ENCODE data around the gene TENM4. TPM values are rescaled to one million over a fixed set of nuclear protein-coding genes. Genes with fewer than 3 reads are reported as not detected.
"Not testable (repeated sequence)": the region's sequence is repeated elsewhere in the genome, so short reads cannot be mapped to it uniquely, and the experiment has no call there.

The TENM4 gene
- total RNA-seq, 1 donor from 2014 or later: under 0.01 TPM

DNA sequence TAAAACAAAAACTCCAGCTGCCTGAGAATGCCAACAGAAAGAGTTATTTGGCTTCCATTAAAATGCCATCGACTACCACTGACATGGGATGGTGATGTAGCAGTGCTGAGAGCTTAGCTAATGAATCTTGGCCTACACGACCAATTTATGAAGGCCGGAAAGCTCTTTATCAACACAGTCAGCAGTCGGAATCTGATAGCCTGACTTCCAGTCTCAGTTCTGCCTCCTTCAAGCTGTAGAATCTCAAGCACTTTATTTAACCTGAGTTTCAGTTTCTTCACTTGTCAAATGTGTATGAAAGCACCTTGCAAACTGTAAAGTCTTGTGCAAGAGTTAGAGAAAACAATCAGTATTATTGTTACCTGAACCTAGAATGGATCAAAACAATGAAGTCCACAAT, 530.5 kb downstream of the TENM4 start:
- no peak for DNase-seq (ENCODE audit: low read depth in 2 of 2)

DNA sequence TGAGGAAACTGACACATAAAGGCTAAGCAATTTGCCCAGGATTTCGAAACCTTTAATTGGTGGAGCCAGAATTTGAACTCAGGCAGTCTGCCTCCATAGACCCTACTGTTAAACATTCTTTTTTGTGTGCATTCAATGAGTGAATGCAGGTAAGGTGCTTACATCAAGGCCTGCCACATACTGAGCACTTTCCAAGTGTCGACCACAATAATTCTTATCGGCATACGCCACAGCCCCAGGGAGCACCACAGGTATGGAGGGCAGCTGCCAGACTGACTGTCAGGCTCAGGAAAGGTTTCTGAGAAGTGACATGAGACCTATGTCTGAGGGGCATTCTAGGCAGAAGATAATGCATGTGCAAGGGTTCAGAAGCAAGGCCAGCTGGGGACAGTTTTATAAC, 531.4 kb downstream of the TENM4 start:
- DNase-seq (ENCODE audit: low read depth in 2 of 2): no peak

DNA sequence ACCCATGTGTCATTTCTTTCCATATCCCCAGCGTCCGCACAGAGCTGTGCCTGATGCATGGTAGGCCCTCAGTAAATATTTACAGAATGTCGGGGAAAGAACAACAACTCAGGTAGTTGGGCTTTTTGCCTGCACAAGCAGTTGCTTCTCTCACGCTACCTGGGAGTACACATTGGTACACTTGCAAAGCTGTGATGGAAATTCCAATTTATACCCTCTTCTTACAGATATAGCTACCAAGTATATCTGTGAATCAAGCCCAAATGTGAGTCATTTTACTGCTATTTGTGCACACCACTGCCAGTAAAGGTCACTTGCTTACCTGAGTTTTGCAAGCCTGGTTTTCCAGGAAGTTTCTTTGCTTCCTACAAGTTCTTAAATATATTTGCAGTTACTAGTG, 533.2 kb downstream of the TENM4 start:
- no peak for DNase-seq (ENCODE audit: low read depth in 2 of 2)

DNA sequence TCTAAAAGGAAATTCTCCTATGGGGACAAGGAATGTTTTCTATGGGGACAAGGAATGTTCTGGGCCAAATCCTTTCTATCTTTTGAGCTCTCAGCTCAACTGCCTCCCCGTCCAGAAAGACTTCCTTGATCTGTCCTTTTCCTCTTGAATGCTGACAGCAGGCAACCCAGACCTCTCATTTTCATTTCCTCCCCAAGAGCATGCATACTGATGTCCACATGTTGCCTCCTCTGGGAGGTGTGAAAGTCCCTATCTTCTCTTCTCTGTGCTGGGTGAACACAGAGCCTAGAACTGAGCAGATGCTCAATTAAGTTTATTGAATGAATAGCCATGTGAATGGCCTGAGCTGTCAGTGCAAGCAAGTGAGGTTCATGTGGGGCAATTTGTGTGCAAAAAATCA, 534.3 kb downstream of the TENM4 start:
- DNase-seq (ENCODE audit: low read depth in 2 of 2): no peak

DNA sequence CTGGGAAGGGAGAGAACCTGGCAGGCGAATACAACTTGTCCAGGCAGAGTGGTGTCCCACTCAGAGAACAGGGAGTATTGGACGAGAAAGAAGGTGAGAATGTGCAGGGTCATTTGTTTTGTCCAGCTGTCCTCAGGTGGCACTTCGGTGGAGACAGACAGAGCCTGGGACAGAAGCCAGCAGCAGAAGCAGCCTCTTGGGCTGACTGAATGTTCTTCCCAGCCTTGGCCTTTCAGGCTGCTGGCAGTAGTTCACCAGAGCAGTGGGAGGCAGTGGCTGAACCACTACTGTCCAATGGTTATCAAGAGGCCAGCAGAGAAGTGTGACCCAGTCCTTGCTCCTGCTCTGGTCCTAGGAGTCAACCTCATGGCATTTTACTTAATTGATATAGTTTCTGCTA, 535.1 kb downstream of the TENM4 start:
- no peak for DNase-seq (ENCODE audit: low read depth in 2 of 2)

DNA sequence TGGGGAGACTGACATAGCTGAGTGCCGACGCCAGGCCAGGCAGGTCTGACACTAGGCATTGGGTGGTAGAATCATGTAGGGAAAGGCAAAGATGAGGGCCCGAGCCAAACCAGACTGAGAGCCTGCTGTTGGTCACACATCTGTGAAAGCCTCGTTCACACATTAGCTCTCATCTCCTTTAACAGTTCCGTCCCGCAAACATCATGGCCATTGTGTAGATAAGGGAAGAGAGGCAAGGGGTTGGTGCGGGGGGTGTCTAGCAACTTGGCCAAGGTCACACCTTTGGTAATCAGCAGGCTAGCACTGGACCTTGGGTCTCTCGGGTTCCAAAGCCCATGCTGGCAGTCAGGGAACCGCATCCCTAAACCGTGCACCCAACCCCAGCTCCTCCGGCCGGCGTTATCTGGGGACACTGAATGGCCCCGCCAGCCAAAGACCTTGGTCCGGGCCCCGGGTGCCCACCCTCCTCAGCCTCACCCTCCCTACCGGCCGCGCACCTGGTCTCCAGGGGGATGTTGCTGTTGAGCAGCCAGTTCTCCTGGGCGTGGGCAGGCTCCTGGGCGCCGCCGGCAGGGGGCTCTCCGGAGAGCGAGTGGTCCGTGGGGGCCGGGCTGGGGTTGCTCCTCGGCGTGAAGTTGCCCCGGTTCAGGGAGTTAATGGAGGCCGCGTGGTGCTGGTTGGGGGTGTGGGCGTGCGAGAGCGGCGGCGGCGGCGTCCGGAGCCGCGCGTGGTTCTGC, 537.9 kb downstream of the TENM4 start:
- DNase-seq (ENCODE audit: low read depth in 2 of 2): no peak

DNA sequence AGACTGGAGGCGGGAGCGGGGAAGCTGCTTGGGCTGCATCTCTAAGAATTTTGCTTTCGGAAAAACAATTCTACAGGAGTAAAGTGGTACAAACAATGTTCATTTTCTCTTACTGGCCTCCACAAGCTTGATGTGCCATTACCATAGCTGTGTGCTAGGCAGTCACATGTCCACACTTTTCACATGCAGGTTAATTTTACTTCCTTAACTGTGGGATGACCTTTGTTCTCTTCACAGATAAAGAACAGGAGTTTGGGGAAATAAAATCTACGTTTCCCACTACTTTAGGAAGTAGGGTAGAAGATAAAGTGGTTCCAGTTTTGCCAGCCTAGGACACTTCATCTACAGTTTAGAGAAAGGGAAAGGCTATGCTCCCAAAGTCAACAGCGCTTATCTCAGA, 539.0 kb downstream of the TENM4 start:
- no peak for DNase-seq (ENCODE audit: low read depth in 2 of 2)

DNA sequence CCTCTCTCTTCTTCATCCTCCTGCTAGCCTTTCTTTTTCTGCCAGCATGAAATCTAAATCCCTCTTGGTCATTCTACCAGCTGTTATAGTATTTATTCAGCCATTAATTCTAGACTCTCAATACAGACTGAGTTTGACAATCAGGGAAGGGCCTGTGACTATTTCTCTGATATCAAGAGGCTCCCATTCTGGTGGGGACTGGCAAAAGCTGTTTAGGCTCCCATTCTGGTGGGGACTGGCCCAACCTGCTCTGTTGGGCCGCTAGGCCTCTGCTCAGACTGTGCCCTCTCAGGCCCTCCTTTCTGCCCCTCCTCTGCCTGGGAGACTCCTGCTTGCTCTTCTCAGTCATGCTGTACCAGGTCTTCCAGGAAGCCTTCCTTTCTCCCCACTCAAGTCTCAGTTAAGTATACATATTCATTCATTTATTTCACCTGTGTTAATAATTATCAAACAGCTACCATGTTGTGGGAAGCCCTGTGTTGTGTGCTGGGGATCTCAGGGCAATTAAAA, 542.5 kb downstream of the TENM4 start:
- no peak for DNase-seq (ENCODE audit: low read depth in 2 of 2)

DNA sequence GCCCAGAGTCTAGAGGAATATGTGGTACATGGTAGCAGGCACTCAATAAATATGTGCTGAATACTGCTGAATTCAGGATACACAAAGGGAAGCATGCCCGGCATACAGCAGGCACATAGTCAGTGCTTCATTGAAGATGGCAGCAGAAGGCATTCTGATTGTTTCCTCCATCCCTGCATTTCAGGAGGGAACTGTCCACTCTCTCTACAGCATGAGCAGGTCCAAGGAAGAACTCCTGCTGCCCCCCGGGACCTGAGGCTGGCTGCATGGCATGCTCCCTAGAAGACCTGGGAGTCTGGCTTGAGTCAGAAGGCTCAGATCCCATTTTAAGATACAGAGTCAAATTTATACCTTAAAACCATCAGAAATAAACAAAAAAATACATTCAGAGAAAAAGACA, 546.8 kb downstream of the TENM4 start:
- no peak for DNase-seq (ENCODE audit: low read depth in 2 of 2)

DNA sequence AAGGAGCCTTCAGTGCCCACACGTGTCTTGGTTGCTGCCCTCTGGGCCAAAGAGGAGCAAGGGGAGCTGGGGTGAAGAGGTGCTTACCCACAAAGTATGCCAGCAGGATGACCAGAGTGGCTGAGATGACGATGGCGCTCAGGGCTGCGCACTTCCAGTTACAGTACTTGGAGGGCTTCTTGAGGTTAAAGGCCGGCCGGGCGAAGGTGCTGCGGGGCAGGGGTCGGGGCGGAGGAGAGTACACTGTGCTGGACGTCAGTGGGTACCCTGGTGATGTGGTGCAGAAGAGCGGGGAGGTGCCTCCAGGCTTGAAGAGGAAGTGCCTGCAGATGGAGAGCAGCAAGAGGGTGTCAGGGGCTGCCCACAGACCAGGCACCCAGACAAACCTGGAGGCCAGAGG, 551.1 kb downstream of the TENM4 start:
- DNase-seq (ENCODE audit: low read depth in 2 of 2): no peak

DNA sequence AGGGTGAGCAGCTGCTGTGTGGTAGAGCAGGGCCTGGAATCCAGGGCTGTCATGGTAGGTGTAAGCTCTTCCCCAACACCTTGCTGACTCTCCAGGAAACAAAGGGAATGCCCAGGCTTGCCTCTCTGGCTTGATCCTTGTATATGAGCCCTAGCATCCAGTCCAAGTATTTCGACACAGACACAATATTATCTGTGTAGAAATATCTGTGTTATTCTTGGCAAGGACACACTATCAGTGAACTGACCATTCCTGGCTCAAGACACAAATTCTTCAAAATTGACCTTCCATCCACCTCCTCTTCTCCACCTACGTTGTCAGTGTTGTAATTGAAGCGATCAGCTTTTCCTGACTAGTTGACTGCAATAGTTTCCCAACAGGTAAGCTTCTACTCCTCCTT, 554.2 kb downstream of the TENM4 start:
- DNase-seq (ENCODE audit: low read depth in 2 of 2): no peak

DNA sequence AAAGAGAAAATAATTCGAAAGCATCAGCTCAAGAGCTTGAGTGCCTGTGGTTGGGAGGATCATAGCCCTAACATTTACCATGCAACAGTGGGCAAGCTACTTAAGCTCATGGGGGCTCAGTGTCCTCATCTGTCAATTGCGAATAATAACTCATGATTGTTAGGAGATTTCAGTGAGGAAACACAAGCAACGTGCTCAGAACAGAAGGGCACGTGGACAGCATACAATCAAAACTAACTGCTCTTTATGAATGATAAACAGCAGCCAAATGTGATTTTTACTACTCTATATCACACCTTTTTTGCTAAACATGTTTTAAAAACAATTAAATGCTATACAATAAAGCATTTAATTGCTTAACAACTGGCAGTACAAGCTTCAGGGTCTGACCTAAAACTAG, 556.1 kb downstream of the TENM4 start:
- no peak for DNase-seq (ENCODE audit: low read depth in 2 of 2)

DNA sequence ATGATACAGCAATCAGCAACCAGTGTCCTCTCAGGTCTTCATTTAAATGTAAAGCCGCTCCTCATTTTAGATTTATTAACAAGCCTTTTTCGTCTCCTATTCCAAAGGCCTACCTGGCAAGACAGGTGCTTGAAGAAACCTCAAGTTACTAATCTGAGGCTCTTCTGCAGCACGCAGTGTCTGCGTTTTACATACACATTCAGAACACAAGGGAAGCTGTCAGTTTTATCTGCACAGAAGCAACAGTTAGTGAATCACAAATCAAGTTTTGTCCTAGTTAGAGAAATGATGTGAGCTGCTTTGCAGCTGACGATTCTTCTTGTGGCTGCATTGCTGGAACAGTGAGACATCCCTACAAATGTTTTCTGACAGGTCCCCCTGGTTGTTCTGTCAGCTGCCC, 557.3 kb downstream of the TENM4 start:
- DNase-seq (ENCODE audit: low read depth in 2 of 2): no peak

DNA sequence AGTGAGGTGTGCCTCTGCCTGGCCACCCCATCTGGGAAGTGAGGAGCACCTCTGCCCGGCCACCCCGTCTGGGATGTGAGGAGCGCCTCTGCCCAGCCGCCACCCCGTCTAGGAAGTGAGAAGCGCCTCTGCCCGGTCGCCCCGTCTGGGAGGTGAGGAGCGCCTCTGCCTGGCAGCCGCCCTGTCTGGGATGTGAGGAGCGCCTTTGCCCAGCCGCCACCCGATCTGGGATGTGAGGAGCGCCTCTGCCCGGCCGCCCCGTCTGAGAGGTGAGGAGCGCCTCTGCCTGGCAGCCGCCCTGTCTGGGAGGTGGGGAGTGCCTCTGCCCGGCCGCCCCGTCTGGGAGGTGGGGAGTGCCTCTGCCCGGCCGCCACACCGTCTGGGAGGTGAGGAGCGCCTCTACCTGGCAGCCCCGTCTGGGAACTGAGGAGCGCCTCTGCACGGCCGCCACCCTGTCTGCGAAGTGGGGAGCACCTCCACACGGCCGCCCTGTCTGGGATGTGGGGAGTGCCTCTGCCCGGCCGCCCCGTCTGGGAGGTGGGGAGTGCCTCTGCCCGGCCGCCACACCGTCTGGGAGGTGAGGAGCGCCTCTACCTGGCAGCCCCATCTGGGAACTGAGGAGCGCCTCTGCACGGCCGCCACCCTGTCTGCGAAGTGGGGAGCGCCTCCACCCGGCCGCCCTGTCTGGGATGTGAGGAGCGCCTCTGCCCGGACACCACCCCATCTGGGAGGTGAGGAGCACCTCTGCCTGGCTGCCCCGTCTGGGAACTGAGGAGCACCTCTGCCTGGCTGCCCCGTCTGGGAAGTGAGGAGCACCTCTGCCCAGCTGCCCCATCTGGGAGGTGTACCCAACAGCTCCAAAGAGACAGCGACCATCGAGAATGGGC, 561.5 kb downstream of the TENM4 start:
- DNase-seq (ENCODE audit: low read depth in 2 of 2): not testable (repeated sequence)

DNA sequence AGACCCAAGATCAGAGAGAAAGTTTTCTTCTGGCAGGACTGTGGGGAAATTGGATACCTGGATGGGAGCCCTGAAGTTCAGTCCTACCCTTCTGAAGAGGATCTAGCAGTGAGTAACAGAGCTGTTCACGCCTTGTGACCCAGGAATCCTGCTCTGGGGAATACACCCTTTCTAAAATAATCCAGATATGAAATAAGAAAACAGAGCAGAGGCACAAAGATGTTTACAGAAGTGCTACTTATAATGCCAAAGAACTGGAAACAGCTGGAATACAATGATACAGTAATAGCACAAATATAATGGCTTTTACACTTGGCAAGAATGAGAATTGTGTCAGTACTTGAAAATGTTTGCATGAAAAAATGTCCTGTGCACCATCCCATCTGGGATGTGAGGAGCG, 562.2 kb downstream of the TENM4 start:
- no peak for DNase-seq (ENCODE audit: low read depth in 2 of 2)

DNA sequence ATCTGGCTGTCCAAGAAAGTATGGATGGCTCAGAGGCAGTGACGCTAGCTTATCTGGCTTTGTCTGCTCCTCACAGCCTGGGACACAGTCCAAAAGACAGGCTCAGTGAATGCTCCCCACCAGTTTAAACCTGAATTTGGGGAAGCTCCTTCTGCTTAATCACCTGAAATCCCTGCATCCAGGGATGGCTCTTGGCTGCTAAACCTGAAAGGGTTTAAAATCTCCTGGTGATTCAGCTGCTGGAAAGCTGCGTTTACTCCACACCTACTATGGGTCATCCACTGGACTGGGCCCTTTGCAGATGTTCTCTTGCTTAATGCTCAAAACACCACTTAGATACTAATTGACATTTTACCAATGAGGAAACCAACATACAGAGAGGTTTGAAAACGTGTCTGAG, 564.2 kb downstream of the TENM4 start:
- DNase-seq (ENCODE audit: low read depth in 2 of 2): no peak

DNA sequence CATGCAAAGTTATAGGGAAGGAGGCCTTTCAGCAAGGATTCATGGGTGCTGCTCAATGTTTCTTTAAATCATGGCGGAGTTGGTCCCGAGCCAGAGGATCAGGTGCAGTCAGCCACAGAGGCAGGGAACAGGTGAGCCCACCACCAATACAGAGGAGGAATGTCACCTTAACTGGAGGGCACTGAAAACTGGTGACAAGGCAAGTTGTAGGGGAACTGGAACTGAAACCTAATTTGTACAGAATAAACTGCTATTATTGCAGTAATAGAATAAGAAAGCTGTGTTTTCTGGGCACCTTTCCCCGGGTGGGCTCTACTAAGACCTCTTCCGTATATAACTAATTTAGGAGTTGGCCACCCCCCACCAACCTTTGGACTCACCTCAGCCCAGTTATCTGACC, 570.2 kb downstream of the TENM4 start:
- no peak for DNase-seq (ENCODE audit: low read depth in 2 of 2)

DNA sequence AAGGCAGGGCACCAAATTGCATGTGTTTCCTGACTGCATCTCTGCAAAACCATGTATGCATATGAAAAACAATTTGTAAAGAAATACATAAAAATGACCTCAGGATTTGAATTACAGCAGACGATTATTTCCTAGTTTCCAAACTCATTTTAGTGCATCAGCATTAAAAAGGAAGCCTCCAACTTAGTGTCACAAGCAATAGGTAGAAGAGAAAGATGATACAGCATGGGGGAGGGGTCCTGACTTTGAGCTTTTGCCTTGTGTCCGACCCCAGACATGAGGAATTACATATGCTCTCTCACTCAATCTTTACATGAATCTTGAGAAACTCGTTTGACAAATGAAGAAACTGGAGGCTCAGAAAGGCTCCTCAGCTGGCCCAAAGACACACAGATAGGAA, 571.5 kb downstream of the TENM4 start:
- peak in 1 of 2 donors; percentile 4 for DNase-seq (ENCODE audit: low read depth in 2 of 2)

DNA sequence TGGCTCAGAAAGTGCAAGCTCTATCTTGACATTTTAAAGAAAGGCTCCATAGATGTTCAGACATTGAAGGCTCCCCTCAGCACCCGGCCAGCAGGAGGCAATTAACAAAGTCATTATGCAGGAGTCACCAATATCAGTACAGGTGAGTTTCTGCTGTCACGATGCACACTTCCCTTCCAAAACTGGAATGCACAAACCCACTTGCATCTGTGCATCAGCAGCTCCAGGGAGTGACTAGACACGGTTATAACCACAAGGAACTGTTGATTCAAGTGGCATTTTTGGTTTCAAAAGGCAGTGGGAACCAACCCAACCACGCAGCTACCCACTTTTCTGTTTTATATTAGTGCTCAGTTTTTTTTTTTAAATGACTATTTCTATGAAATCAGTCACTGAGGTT, 572.3 kb downstream of the TENM4 start:
- DNase-seq (ENCODE audit: low read depth in 2 of 2): no peak

DNA sequence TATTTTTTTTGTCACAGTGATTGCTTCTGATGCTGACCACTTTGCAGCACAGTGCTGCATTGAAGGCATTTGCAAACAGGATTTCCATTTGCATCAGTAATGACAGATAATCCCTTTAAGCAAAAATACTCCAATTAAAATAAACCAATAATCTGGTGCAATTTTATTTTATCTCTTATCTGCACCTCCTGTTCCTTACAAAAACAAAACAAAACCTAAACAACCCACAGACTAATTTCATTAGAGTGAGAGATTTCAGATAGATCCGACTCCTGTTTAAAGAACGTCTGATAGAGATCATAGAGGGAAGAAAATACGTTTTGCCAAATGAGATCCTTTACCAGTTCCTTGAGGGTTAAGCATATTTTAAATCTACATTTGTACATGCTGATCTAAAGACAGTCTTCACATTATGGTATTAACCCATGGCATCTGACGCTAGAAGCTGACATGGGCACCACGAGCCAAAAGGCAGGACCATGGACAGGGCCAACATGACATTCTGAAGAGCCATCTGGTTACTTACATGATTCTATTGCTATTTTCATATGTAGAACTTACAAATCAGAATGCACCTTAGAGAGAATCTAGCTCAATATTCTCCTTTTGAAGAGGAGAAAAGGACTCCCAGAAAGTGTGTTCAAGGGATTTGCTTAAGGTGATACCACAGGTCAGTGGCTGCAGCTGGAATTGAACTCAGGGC, 580.0 kb downstream of the TENM4 start:
- DNase-seq (ENCODE audit: low read depth in 2 of 2): peak in 1 of 2 donors; percentile 13

DNA sequence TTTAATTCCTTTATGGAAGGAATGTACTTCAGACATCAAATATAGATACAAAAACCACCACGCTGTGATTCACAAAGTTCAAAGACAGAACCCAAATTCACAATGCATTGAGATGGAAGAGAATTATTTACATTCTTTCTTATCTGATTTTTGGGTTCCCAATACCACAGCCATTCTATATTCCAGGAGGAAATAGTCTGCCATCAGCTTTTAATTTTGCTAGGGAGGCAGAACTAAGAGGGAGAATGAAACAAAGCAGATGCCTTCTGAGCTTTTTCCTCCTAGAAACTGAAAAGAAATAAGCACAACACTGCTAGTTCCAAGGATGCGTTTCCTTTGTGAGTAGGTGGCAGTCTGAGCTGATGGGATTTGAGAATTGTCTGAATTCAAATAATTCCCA, 583.1 kb downstream of the TENM4 start:
- no peak for DNase-seq (ENCODE audit: low read depth in 2 of 2)

DNA sequence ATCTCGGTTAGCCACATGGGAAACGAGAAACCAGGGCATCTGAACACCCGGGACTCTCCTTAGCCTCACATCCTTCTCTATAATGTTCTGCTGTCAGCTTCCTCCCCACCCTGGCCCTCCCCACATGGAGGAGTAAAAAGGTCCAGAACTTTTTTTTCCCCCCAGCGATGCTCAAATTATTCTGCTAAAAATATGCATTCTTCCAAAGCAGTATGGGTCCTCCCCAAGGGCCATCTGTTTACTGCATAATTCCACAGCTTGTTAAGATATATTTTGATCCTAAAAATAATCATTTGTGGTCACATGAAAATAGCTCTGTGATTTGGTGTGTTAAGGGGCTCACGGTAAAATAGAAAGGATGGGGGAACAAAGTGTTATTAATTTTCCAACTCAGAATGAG, 584.6 kb downstream of the TENM4 start:
- DNase-seq (ENCODE audit: low read depth in 2 of 2): no peak

Data from dermis microvascular lymphatic vessel endothelial cell (primary cell).